ENCODE data around the gene OPTN.

Gene OPTN

DNA sequence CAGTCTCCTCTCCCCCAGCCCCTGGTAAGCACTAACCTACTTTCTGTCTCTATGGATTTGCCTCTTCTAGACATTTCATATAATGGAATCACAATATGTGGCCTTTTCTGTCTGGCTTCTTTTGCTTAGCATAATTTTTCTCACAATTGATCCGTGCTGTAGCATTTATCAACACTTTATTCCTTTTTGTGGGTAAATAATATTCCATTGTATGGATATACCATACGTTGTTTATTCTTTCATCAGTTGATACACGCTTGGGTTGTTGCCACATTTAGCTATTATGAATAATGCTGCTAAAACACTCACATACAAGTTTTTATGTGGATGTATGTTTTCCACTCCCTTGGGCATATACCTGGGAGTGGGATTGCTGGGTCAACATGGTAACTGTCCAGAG is 87.2 kb downstream of the OPTN start:
- DNase-seq, result no peak

All from fibroblast of skin of right biceps (primary cell).